Measurements from ENCODE around the gene ZNF138. TPM values are rescaled to one million over a fixed set of nuclear protein-coding genes. Genes with fewer than 3 reads are reported as not detected.

The ZNF138 gene
- polyA plus RNA-seq, 1 donor (not counting 4 experiments of a cell fraction or from before 2014, with no cell fraction given) = 6.3 TPM

GRCh38 chr7:64868499-64868898, 74.3 kb downstream of the ZNF138 start:
- Histone ChIP-seq H3K79me2 (ENCODE audit: control insufficient read depth, insufficient read depth, low read length) (no peaks in the 10 kb centered on the region), H2AFZ (ENCODE audit: control insufficient read depth, low read length) (no peak overlapping the region), H3K4me3 (ENCODE audit: control insufficient read depth in 2 of 3, extremely low read depth in 1 of 3, insufficient read depth in 2 of 3, low read depth in 1 of 3, low read length in 3 of 3) (no peak overlapping the region), H3K9me3 (ENCODE audit: control insufficient read depth, low read depth, low read length) (peaks cover 3% of the 10 kb centered on the region), H3K4me2 (ENCODE audit: control insufficient read depth, extremely low read depth, insufficient read depth, low read depth, low read length) (no peak overlapping the region), H4K20me1 (ENCODE audit: control insufficient read depth, extremely low read depth, insufficient read depth, low read length) (no peaks in the 10 kb centered on the region), H3K36me3 (ENCODE audit: control insufficient read depth in 2 of 2, extremely low read depth in 1 of 2, insufficient read depth in 2 of 2, low read length in 2 of 2) (no peaks in the 10 kb centered on the region), H3K4me1 (ENCODE audit: control insufficient read depth, extremely low read depth, insufficient read depth, low read length) (no peaks in the 10 kb centered on the region), H3K9ac (ENCODE audit: control insufficient read depth, extremely low read depth, insufficient read depth, low read length) (no peak overlapping the region), H3K27me3 (ENCODE audit: control insufficient read depth, extremely low read depth, insufficient read depth, low read length) (no peaks in the 10 kb centered on the region), H3K27ac (ENCODE audit: control insufficient read depth, insufficient read depth, low read length) (no peak overlapping the region), H3K9me1 (ENCODE audit: control insufficient read depth, extremely low read depth, insufficient read depth, low read length) (no peaks in the 10 kb centered on the region)
- dilution Hi-C loops (cut with MboI; ENCODE audit: extremely low pct_ligation_motif_present, low sequenced_read_pairs) = no loop called here
- DNase-seq (ENCODE audit: low read depth, low spot score) (no peak), FAIRE-seq (no peak)
- TF ChIP-seq CTCF (optimal IDR thresholded peaks at IDR 0.05 in 1 of 3, IDR thresholded peaks at IDR 0.05 in 1 of 3, conservative IDR thresholded peaks at IDR 0.05 in 1 of 3; ENCODE audit: extremely low read depth in 1 of 3, insufficient read depth in 2 of 3, low read length in 3 of 3) (no peak), EZH2 (IDR thresholded peaks at IDR 0.05; ENCODE audit: low read length) (no peak)

GRCh38 chr7:64869121-64869725, 75.0 kb downstream of the ZNF138 start:
- DNase-seq (ENCODE audit: low read depth, low spot score) (no peak), FAIRE-seq (no peak)
- dilution Hi-C loops (cut with MboI; ENCODE audit: extremely low pct_ligation_motif_present, low sequenced_read_pairs) = no loop called here
- Histone ChIP-seq H2AFZ (ENCODE audit: control insufficient read depth, low read length) (no peak overlapping the region), H3K9me1 (ENCODE audit: control insufficient read depth, extremely low read depth, insufficient read depth, low read length) (no peaks in the 10 kb centered on the region), H3K9ac (ENCODE audit: control insufficient read depth, extremely low read depth, insufficient read depth, low read length) (no peak overlapping the region), H3K36me3 (ENCODE audit: control insufficient read depth in 2 of 2, extremely low read depth in 1 of 2, insufficient read depth in 2 of 2, low read length in 2 of 2) (no peaks in the 10 kb centered on the region), H3K4me1 (ENCODE audit: control insufficient read depth, extremely low read depth, insufficient read depth, low read length) (no peaks in the 10 kb centered on the region), H3K27me3 (ENCODE audit: control insufficient read depth, extremely low read depth, insufficient read depth, low read length) (no peaks in the 10 kb centered on the region), H3K4me3 (ENCODE audit: control insufficient read depth in 2 of 3, extremely low read depth in 1 of 3, insufficient read depth in 2 of 3, low read depth in 1 of 3, low read length in 3 of 3) (no peak overlapping the region), H3K9me3 (ENCODE audit: control insufficient read depth, low read depth, low read length) (peaks cover 3% of the 10 kb centered on the region), H3K79me2 (ENCODE audit: control insufficient read depth, insufficient read depth, low read length) (no peaks in the 10 kb centered on the region), H4K20me1 (ENCODE audit: control insufficient read depth, extremely low read depth, insufficient read depth, low read length) (no peaks in the 10 kb centered on the region), H3K27ac (ENCODE audit: control insufficient read depth, insufficient read depth, low read length) (no peak overlapping the region), H3K4me2 (ENCODE audit: control insufficient read depth, extremely low read depth, insufficient read depth, low read depth, low read length) (no peak overlapping the region)
- TF ChIP-seq CTCF (optimal IDR thresholded peaks at IDR 0.05 in 1 of 3, IDR thresholded peaks at IDR 0.05 in 1 of 3, conservative IDR thresholded peaks at IDR 0.05 in 1 of 3; ENCODE audit: extremely low read depth in 1 of 3, insufficient read depth in 2 of 3, low read length in 3 of 3) (no peak), EZH2 (IDR thresholded peaks at IDR 0.05; ENCODE audit: low read length) (no peak)

All from keratinocyte (primary cell).